Superior temporal gyrus (tissue), 1 donor: ENCODE measurements around the gene SLC16A2.
A peak's percentile ranks its signal among the peaks of the same experiment; 100 is the strongest.

Experiments used
- DNase-seq: peaks from one replicate; pipeline ENCODE4 v3.0.0-alpha.2; 2016; ENCODE audit errors: extremely low spot score

Gene SLC16A2

GRCh38 chrX:74535408-74536151, 114.3 kb downstream of the SLC16A2 start:
- DNase-seq: peak; percentile 72

- DNase-seq: peak; percentile 20
Observed at GRCh38 chrX:74536152-74536831, 115.0 kb downstream of the SLC16A2 start.

- DNase-seq: no peak
Observed at GRCh38 chrX:74536832-74537371, 115.6 kb downstream of the SLC16A2 start.

- no peak for DNase-seq
Observed at GRCh38 chrX:74540635-74541249, 119.4 kb downstream of the SLC16A2 start.

GRCh38 chrX:74545880-74546523, 124.7 kb downstream of the SLC16A2 start:
- no peak for DNase-seq

GRCh38 chrX:74546984-74547383, 125.7 kb downstream of the SLC16A2 start:
- no peak for DNase-seq

GRCh38 chrX:74550295-74550802, 129.1 kb downstream of the SLC16A2 start:
- peak; percentile 84 for DNase-seq

GRCh38 chrX:74551934-74552333, 130.6 kb downstream of the SLC16A2 start:
- DNase-seq: no peak

- no peak for DNase-seq
Observed at GRCh38 chrX:74557378-74557777, 136.1 kb downstream of the SLC16A2 start.

GRCh38 chrX:74578137-74578536, 156.8 kb downstream of the SLC16A2 start:
- DNase-seq: no peak

GRCh38 chrX:74579597-74580198, 158.4 kb downstream of the SLC16A2 start:
- no peak for DNase-seq
